GM23338 (cell line): ENCODE data around the gene SH3TC1. TPM values are rescaled to one million over a fixed set of nuclear protein-coding genes. Genes with fewer than 3 reads are reported as not detected.

Experiments
- ATAC-seq: fragments of 200-7000 bp; cut with Tn5 transposase; 3 replicates; pipeline ENCODE4 v1.9.1; 2020
- DNase-seq: peaks from one replicate; pipeline ENCODE4 v3.0.0-alpha.2; 2015; ENCODE audit warnings: low spot score
- H2AFZ ChIP-seq: fragments of 200-600 bp; sonication (generic); 2 replicates; pipeline ENCODE4 v1.8.0; 2016; ENCODE audit warnings: antibody characterized with exemption, mild to moderate bottlenecking, moderate library complexity
- H3F3A ChIP-seq: fragments of 200-600 bp; sonication (generic); replicated peaks from 2 replicates; pipeline ENCODE4 v1.8.0; 2017; ENCODE audit warnings: antibody characterized with exemption, mixed run types, low read depth
- H3K27ac ChIP-seq: fragments of 200-600 bp; sonication (generic); 2 replicates; pipeline ENCODE4 v1.6.1; 2016; ENCODE audit warnings: low read depth
- H3K27me3 ChIP-seq: fragments of 200-600 bp; sonication (generic); 2 replicates; pipeline ENCODE4 v1.8.0; 2016; ENCODE audit warnings: mild to moderate bottlenecking, mixed run types, moderate library complexity; ENCODE audit not compliant: insufficient read depth
- H3K36me3 ChIP-seq: fragments of 200-600 bp; sonication (generic); 2 replicates; pipeline ENCODE4 v1.8.0; 2016; ENCODE audit warnings: mild to moderate bottlenecking; ENCODE audit not compliant: insufficient read depth
- H3K4me1 ChIP-seq: fragments of 200-600 bp; sonication (generic); 2 replicates; pipeline ENCODE4 v1.8.0; 2016; ENCODE audit warnings: mild to moderate bottlenecking, moderate library complexity; ENCODE audit not compliant: insufficient read depth
- H3K4me2 ChIP-seq: fragments of 200-600 bp; sonication (generic); 2 replicates; pipeline ENCODE4 v1.7.1; 2017; ENCODE audit warnings: mixed run types
- H3K4me3 ChIP-seq: fragments of 200-600 bp; sonication (generic); 2 replicates; pipeline ENCODE4 v1.6.1; 2016; ENCODE audit warnings: mixed run types
- H3K79me2 ChIP-seq: fragments of 200-600 bp; sonication (generic); replicated peaks from 2 replicates; pipeline ENCODE4 v1.8.0; 2017; ENCODE audit warnings: mild to moderate bottlenecking; ENCODE audit not compliant: insufficient read depth
- H3K9me2 ChIP-seq: fragments of 200-600 bp; sonication (generic); 2 replicates; pipeline ENCODE4 v1.8.0; 2017; ENCODE audit not compliant: insufficient read depth
- H4K20me1 ChIP-seq: fragments of 200-600 bp; sonication (generic); replicated peaks from 2 replicates; pipeline ENCODE4 v1.8.0; 2017; ENCODE audit warnings: mild to moderate bottlenecking; ENCODE audit not compliant: insufficient read depth
- H3K27ac Mint-ChIP-seq: 2 replicates; pipeline ENCODE4 v1.8.0; 2020; ENCODE audit warnings: inconsistent platforms, mild to moderate bottlenecking, moderate library complexity, mixed read lengths
- H3K27me3 Mint-ChIP-seq: 3 replicates; pipeline ENCODE4 v1.8.0; 2022; ENCODE audit warnings: low read depth, mild to moderate bottlenecking, moderate library complexity, mixed read lengths, inconsistent platforms; ENCODE audit not compliant: insufficient read depth, poor library complexity
- H3K36me3 Mint-ChIP-seq: 3 replicates; pipeline ENCODE4 v1.8.0; 2021; ENCODE audit warnings: low read depth, mild to moderate bottlenecking, inconsistent platforms, moderate library complexity, mixed read lengths
- H3K4me1 Mint-ChIP-seq: 3 replicates; pipeline ENCODE4 v1.8.0; 2020; ENCODE audit warnings: mild to moderate bottlenecking, inconsistent platforms, mixed read lengths
- H3K4me3 Mint-ChIP-seq: 3 replicates; pipeline ENCODE4 v1.8.0; 2021; ENCODE audit warnings: moderate library complexity, mild to moderate bottlenecking, inconsistent platforms, mixed read lengths
- H3K9me3 Mint-ChIP-seq: 3 replicates; pipeline ENCODE4 v1.8.0; 2020; ENCODE audit warnings: moderate library complexity, mild to moderate bottlenecking, inconsistent platforms, mixed read lengths
- CREB1 ChIP-seq: fragments of 250-450 bp; sonication (Bioruptor Pico); IDR thresholded peaks from 2 replicates; pipeline ENCODE4 v1.5.0; 2020; ENCODE audit warnings: low read depth, mild to moderate bottlenecking, moderate library complexity
- EZH2 ChIP-seq: fragments of 200-600 bp; sonication (generic); IDR thresholded peaks from one replicate; pipeline ENCODE4 v1.8.0; 2017; ENCODE audit warnings: antibody characterized with exemption, mild to moderate bottlenecking, low read depth; ENCODE audit not compliant: unreplicated experiment
- EZH2phosphoT487 ChIP-seq: fragments of 200-600 bp; sonication (generic); IDR thresholded peaks from one replicate; pipeline ENCODE4 v1.8.1; 2018; ENCODE audit warnings: antibody characterized with exemption; ENCODE audit not compliant: unreplicated experiment
- JUNB ChIP-seq: IDR thresholded peaks from one replicate; pipeline ENCODE4 v1.6.1; 2016; ENCODE audit warnings: antibody characterized with exemption; ENCODE audit not compliant: unreplicated experiment
- NANOG ChIP-seq: IDR thresholded peaks from 2 replicates; pipeline ENCODE4 v1.6.1; 2016; ENCODE audit warnings: antibody characterized with exemption, borderline replicate concordance
- POLR2AphosphoS5 ChIP-seq: IDR thresholded peaks from 2 replicates; pipeline ENCODE4 v1.6.1; 2016; ENCODE audit warnings: antibody characterized with exemption, low read depth
- STAT1 ChIP-seq: IDR thresholded peaks from one replicate; pipeline ENCODE4 v1.6.1; 2016; ENCODE audit warnings: antibody characterized with exemption; ENCODE audit not compliant: unreplicated experiment
- ZNF114 ChIP-seq: fragments of 250-450 bp; sonication (Bioruptor Pico); IDR thresholded peaks from 2 replicates; pipeline ENCODE4 v1.5.0; 2020; ENCODE audit warnings: mild to moderate bottlenecking, moderate library complexity
- ZNF331 ChIP-seq: fragments of 250-450 bp; sonication (Bioruptor Pico); IDR thresholded peaks from 2 replicates; pipeline ENCODE4 v1.5.0; 2020; ENCODE audit warnings: low read depth, mild to moderate bottlenecking, moderate library complexity
- polyA plus RNA-seq: library from polyadenylated mRNA; unstranded; fragments of >200 nt; fragmentation: Nextera tagmentation; extraction: Ambion mirVana; gene quantifications from 2 replicates; pipeline ENCODE4 v1.2.1, GENCODE V29; 2016
- total RNA-seq: library from RNA; depleted of rRNA; stranded (reverse); fragments of >200 nt; shearing (Covaris generic); gene quantifications from 2 replicates; pipeline ENCODE4 v1.2.3, GENCODE V29; 2014
- TF ChIP-seq, protein P1 (sequence below): fragments of 250-450 bp; sonication (Bioruptor Pico); IDR thresholded peaks from 2 replicates; pipeline ENCODE4 v1.5.0; 2020; ENCODE audit warnings: mild to moderate bottlenecking, moderate library complexity
- TF ChIP-seq, protein P2 (sequence below): IDR thresholded peaks from 2 replicates; pipeline ENCODE4 v1.6.1; 2016; ENCODE audit warnings: antibody characterized with exemption
- TF ChIP-seq, protein P3 (sequence below), 2 experiments: fragments of 200-600 bp in 1 of 2; sonication (generic) in 1 of 2; conservative IDR thresholded peaks; 2 replicates each; pipeline versions ENCODE4 v1.5.1 to v1.6.1; 2016 to 2017; ENCODE audit warnings: antibody characterized with exemption in 2 of 2, low read depth in 2 of 2, mild to moderate bottlenecking in 2 of 2, moderate library complexity in 1 of 2
- TF ChIP-seq, protein P4 (sequence below): IDR thresholded peaks from one replicate; pipeline ENCODE4 v1.6.1; 2018; ENCODE audit warnings: antibody characterized with exemption; ENCODE audit not compliant: unreplicated experiment

Gene SH3TC1
- total and polyA plus RNA-seq, 2 experiments from 2014 or later, result 0.07 TPM; not detected in 1

DNA sequence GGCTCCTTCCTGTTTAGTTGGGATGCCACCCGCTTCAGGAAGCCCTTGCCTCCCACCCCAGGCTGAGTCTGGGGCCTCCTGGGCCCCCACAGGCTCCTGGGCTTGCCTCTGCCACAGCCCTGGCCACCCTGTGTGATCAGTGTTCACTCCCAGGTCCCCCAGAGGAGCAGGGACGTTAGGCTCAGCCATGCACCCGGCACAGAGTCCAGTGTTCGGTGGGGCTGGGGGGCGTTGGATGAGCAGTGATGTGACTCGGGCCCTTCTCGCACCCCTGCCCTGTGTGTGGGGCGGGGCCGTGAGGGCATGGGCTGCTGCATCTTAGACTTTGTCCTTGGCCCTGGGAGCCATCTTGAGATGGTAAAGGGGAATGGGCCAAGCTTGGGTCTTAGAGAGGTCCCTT lies 40.6 kb downstream of the SH3TC1 start:
- TF ChIP-seq NANOG (no peak), POLR2AphosphoS5 (no peak), CREB1 (no peak), JUNB (no peak), ZNF331 (CRISPR knock-in tag) (no peak), EZH2phosphoT487 (no peak), EZH2 (no peak), STAT1 (no peak), ZNF114 (CRISPR knock-in tag) (no peak)
- TF ChIP-seq, protein P1, sequence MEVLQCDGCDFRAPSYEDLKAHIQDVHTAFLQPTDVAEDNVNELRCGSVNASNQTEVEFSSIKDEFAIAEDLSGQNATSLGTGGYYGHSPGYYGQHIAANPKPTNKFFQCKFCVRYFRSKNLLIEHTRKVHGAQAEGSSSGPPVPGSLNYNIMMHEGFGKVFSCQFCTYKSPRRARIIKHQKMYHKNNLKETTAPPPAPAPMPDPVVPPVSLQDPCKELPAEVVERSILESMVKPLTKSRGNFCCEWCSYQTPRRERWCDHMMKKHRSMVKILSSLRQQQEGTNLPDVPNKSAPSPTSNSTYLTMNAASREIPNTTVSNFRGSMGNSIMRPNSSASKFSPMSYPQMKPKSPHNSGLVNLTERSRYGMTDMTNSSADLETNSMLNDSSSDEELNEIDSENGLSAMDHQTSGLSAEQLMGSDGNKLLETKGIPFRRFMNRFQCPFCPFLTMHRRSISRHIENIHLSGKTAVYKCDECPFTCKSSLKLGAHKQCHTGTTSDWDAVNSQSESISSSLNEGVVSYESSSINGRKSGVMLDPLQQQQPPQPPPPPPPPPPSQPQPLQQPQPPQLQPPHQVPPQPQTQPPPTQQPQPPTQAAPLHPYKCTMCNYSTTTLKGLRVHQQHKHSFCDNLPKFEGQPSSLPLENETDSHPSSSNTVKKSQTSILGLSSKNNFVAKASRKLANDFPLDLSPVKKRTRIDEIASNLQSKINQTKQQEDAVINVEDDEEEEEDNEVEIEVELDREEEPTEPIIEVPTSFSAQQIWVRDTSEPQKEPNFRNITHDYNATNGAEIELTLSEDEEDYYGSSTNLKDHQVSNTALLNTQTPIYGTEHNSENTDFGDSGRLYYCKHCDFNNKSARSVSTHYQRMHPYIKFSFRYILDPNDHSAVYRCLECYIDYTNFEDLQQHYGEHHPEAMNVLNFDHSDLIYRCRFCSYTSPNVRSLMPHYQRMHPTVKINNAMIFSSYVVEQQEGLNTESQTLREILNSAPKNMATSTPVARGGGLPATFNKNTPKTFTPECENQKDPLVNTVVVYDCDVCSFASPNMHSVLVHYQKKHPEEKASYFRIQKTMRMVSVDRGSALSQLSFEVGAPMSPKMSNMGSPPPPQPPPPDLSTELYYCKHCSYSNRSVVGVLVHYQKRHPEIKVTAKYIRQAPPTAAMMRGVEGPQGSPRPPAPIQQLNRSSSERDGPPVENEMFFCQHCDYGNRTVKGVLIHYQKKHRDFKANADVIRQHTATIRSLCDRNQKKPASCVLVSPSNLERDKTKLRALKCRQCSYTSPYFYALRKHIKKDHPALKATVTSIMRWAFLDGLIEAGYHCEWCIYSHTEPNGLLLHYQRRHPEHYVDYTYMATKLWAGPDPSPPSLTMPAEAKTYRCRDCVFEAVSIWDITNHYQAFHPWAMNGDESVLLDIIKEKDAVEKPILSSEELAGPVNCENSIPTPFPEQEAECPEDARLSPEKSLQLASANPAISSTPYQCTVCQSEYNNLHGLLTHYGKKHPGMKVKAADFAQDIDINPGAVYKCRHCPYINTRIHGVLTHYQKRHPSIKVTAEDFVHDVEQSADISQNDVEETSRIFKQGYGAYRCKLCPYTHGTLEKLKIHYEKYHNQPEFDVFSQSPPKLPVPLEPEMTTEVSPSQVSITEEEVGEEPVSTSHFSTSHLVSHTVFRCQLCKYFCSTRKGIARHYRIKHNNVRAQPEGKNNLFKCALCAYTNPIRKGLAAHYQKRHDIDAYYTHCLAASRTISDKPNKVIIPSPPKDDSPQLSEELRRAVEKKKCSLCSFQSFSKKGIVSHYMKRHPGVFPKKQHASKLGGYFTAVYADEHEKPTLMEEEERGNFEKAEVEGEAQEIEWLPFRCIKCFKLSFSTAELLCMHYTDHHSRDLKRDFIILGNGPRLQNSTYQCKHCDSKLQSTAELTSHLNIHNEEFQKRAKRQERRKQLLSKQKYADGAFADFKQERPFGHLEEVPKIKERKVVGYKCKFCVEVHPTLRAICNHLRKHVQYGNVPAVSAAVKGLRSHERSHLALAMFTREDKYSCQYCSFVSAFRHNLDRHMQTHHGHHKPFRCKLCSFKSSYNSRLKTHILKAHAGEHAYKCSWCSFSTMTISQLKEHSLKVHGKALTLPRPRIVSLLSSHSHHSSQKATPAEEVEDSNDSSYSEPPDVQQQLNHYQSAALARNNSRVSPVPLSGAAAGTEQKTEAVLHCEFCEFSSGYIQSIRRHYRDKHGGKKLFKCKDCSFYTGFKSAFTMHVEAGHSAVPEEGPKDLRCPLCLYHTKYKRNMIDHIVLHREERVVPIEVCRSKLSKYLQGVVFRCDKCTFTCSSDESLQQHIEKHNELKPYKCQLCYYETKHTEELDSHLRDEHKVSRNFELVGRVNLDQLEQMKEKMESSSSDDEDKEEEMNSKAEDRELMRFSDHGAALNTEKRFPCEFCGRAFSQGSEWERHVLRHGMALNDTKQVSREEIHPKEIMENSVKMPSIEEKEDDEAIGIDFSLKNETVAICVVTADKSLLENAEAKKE (CRISPR knock-in tag), result no peak
- TF ChIP-seq, protein P2, sequence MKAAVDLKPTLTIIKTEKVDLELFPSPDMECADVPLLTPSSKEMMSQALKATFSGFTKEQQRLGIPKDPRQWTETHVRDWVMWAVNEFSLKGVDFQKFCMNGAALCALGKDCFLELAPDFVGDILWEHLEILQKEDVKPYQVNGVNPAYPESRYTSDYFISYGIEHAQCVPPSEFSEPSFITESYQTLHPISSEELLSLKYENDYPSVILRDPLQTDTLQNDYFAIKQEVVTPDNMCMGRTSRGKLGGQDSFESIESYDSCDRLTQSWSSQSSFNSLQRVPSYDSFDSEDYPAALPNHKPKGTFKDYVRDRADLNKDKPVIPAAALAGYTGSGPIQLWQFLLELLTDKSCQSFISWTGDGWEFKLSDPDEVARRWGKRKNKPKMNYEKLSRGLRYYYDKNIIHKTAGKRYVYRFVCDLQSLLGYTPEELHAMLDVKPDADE, result no peak
- TF ChIP-seq, protein P3, sequence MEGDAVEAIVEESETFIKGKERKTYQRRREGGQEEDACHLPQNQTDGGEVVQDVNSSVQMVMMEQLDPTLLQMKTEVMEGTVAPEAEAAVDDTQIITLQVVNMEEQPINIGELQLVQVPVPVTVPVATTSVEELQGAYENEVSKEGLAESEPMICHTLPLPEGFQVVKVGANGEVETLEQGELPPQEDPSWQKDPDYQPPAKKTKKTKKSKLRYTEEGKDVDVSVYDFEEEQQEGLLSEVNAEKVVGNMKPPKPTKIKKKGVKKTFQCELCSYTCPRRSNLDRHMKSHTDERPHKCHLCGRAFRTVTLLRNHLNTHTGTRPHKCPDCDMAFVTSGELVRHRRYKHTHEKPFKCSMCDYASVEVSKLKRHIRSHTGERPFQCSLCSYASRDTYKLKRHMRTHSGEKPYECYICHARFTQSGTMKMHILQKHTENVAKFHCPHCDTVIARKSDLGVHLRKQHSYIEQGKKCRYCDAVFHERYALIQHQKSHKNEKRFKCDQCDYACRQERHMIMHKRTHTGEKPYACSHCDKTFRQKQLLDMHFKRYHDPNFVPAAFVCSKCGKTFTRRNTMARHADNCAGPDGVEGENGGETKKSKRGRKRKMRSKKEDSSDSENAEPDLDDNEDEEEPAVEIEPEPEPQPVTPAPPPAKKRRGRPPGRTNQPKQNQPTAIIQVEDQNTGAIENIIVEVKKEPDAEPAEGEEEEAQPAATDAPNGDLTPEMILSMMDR (conservative IDR thresholded peaks at IDR 0.05; ENCODE audit: low read depth in 2 of 2), result no peak
- TF ChIP-seq, protein P4, sequence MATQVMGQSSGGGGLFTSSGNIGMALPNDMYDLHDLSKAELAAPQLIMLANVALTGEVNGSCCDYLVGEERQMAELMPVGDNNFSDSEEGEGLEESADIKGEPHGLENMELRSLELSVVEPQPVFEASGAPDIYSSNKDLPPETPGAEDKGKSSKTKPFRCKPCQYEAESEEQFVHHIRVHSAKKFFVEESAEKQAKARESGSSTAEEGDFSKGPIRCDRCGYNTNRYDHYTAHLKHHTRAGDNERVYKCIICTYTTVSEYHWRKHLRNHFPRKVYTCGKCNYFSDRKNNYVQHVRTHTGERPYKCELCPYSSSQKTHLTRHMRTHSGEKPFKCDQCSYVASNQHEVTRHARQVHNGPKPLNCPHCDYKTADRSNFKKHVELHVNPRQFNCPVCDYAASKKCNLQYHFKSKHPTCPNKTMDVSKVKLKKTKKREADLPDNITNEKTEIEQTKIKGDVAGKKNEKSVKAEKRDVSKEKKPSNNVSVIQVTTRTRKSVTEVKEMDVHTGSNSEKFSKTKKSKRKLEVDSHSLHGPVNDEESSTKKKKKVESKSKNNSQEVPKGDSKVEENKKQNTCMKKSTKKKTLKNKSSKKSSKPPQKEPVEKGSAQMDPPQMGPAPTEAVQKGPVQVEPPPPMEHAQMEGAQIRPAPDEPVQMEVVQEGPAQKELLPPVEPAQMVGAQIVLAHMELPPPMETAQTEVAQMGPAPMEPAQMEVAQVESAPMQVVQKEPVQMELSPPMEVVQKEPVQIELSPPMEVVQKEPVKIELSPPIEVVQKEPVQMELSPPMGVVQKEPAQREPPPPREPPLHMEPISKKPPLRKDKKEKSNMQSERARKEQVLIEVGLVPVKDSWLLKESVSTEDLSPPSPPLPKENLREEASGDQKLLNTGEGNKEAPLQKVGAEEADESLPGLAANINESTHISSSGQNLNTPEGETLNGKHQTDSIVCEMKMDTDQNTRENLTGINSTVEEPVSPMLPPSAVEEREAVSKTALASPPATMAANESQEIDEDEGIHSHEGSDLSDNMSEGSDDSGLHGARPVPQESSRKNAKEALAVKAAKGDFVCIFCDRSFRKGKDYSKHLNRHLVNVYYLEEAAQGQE, result no peak
- H3K4me3 Mint-ChIP-seq, result no peak overlapping the region
- H3K9me3 Mint-ChIP-seq, result no peaks in the 10 kb centered on the region
- no peaks in the 10 kb centered on the region for H3K36me3 Mint-ChIP-seq
- H3K27ac ChIP-seq, result no peak overlapping the region
- H3K4me1 Mint-ChIP-seq, result peaks cover 5% of the 10 kb centered on the region; the same call in 1 of the 3 replicates
- ATAC-seq, result no peak
- no peak for DNase-seq
- peaks cover 8% of the 10 kb centered on the region for H3K27me3 Mint-ChIP-seq
- H3K27ac Mint-ChIP-seq, result no peak overlapping the region
- H3K4me3 ChIP-seq, result no peak overlapping the region
- no peaks in the 10 kb centered on the region for H3K79me2 ChIP-seq
- no peak overlapping the region for H2AFZ ChIP-seq
- H3K4me1 ChIP-seq, result no peaks in the 10 kb centered on the region
- no peak overlapping the region for H3K4me2 ChIP-seq
- no peaks in the 10 kb centered on the region for H3K27me3 ChIP-seq
- H4K20me1 ChIP-seq, result no peaks in the 10 kb centered on the region
- no peaks in the 10 kb centered on the region for H3K9me2 ChIP-seq
- H3K36me3 ChIP-seq, result no peaks in the 10 kb centered on the region
- no peaks in the 10 kb centered on the region for H3F3A ChIP-seq
